Measurements from ENCODE around the gene BTAF1.

BTAF1 gene

DNA sequence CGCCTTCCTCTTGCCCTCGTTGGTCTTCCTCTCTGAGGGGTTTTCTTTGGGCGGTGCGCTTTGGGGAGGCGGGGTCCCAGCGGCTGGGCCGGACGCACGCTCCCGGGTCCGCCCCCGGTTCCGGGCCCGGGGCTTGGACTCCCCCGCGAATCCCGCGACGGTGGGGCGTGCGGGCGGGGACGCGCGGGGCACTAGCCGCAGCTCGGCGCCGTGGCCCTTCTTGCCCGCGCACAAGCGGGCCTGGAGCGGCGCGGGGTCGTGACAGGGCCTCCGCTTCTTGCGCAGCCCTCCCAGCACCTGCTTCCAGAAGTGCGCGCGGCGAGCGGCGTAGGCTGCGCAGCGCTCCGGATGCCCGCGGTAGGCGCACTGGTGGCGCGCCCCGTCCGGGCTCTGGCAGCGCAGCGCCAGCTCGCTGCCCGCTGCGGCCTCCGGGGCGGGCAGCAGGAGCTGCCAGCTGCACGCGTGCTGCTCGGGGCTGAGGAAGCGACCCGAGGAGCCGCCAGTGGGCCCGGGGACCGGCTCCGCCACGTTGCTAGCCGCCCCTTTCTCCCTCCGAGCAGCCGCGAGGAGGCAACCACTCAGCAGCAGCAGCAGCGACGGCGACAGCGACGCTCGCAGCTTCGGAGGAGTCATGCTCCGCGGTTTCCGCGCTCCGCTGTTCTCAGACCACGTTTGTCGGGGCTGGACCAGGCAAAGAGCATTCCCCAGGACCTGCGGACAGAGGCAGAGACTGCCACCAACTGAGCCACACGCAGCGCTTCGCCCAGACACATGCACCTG is 15.0 kb upstream of the BTAF1 start:
- DNase-seq: peak; percentile 80 to 85

DNA sequence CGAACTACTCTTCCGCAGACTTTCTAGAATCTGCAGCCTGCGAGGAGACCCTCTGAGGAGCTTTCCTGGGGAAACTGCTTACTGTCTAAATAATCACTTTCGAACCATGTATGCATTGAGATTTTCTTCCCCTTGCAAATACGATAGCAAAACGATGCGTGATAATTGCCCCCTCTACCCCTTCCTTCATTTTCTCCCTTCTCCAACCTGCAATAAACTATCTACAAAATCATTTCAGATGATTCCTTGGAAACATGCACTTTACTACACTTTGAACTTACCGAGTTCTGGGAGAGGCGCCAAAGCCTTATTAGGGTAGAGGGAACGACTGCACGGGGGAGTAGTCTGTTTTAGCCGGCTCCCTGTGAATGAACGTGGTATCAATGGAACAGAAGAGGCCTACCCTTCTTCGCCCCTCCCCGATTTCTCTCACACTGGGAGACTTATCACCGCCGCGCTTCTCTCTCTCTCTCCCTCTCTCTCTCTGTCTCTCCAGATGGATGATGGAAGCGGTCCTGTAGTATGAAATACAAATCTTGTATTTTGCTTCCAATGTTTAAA is 14.4 kb upstream of the BTAF1 start, which contains the start of gene FGFBP3:
FGFBP3 (minus strand) TSS at position 370 of the 561 bp plus-strand sequence. CDS start 517 bp downstream, outside the sequence.
- DNase-seq: peak; percentile 47 to 48

DNA sequence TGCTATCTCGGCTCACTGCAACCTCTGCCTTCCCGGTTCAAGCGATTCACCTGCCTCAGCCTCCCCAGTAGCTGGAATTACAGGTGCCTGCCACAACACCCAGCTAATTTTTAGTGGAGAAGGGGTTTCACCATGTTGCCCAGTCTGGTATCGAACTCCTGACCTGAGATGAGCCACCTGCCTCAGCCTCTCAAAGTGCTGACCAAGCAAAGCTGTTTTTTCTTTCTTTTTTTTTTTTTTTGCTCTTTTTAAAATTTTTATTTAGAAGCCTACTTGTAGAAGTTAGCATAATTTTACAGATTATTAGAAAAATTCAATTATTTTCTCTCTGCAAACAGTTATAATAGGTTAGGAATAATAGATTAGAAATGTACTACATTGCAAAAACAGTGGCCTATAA is 13.1 kb upstream of the BTAF1 start:
- no peak for DNase-seq

DNA sequence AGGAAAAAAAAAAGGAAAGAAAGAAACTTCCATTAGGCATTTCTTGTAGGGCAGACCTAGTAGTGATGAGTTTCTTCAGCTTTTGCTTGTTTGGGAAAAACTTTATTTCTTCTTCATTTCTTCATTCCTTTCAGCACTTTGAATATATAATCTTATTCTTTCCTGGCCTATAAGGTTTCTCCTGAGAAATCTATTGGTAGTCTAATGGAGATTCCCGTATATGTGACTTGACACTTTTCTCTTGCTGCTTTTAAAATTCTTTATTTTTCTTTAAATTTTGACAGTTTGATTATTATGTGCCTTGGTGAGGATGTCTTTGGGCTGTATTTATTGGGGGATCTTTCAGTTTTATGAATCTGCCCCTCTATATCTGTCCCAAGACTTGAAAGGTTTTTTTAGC is 3.9 kb upstream of the BTAF1 start:
- no peak for DNase-seq

DNA sequence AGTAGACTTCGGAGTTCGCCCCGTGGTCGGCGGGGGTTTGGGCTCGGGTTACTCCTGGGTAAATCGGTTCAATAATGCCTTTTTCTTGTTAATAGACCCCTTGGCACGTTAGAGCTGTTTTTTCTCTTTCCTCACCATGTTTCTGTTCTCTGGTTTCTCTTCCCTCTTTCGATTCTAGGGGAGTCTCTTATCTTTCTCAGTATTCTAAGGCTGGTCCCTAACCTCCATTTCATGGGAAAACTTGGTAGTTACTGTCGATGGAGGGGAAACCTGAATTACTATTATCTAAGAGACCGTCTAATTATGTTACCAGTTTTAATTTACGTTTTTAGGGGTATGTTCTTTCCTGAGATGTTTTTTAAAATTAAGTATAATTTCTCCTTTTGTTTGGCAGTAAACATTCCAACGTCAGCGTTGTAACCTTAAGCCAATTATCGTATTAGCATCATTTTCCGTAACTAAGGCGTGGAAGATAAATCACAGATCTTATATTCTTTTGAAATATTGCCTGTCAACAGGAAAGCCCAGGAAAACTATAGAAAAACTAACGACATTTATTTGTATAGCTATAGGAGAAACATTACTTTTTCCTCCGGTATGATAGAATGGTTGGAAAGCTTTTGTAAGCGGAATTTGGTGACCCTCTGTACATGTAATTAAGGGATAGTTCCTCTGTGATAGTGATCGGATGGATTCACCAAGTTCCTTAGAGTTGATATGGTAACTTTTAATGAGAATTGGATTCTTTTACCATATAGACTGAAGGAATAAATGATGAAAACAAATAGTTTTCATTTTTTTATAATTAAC is 847 bp downstream of the BTAF1 start:
- no peak for DNase-seq

DNA sequence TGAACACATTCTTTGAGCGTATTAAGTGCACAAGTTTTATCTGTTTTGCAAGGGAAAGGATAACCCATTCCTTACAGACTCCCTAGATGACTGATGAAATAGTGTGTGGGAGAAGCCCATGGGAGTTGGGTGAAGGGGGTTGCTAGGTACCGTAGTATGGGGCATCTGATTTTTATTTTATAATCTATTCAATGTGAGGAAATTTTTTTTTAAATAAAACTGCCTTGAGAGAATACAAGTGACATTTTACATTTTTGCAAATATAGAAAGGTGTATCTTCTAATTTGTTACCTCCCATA is 1.4 kb downstream of the BTAF1 start:
- DNase-seq: no peak

DNA sequence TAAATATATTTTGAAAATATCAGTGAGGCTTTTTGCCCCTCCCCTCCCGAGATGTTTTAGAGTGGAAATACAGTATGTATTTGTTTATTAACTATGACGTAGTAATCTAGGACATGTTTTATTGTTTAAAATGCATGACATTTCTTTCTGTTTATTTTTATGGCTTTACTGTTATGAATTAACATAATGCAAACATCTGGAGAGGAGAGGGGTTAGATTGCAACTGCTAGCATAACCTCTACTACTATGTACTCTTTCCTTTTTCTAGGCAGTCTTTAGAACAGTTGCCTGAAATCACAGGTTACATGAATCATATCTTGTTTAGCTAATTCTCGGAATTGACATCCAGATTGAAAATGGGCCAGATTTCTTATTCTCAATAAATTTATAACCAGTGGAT is 7.4 kb downstream of the BTAF1 start:
- DNase-seq: no peak

DNA sequence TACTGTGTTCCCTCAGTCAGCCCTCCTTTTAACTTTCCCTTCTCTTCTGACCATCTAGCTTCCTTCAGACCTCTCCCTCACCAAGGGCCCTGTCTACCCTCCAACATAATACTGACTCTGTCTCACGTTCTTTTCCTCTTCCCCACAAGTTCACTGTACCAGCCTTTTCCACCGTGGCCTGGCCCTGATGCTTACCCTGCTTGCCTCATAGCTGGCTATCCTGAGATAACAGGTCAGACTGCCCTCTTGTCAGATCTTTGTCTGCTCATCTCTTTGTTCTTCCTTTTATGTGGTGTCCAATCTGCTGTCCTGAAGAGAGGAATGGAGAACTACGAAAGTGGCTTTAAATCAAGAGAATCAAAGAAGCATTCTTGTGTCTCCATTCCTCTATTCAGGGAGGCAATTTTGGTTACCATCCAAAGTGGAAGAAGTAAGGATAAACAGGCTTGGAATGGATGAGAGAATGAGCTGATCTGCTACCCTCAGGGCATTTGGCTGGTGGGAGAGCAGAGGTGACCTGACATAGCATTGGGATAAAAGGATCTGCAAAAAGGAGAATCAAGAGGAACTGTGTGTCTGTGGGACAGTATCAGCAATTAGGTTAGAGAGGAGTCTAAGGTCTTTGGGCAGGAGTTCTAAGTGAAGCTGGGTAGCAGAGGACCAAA is 8.1 kb downstream of the BTAF1 start:
- no peak for DNase-seq

DNA sequence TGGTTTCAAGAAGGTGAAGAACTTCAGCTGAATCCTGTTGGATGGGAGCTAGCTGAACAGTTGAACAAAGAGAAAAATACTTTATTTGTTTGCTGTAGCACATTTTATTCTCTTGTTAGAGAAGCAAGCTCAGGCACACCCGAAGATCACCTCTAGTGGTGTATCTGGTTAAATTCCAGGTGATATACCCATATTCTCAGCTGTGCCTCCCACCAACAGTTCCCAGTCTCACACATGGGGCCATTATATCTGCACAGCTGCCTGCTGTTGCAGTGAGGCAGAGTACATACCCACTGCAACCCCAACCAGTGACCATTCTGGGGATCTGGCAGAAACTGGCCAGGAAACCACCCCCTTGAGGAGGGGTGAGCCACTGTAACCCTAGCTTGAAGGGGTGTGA is 9.2 kb downstream of the BTAF1 start:
- no peak for DNase-seq

DNA sequence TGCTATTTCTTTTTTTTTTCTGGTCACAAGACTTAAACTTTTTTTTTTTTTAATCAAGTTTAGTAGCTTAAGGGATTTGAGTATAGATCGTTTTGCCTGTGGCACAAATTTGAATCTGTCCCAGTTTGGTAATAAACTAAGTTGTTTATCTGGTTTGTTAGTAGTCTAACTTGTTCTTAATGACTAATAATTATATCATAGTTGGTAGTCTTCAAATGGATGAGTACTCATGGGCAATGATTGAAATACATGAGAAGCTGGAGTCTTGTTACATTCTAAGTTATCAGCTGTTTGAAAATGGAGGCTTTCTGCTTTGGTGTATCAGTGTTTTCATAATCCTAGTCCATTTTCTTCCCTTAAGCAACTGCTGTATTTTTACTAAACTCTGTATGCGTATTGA is 12.3 kb downstream of the BTAF1 start:
- no peak for DNase-seq

DNA sequence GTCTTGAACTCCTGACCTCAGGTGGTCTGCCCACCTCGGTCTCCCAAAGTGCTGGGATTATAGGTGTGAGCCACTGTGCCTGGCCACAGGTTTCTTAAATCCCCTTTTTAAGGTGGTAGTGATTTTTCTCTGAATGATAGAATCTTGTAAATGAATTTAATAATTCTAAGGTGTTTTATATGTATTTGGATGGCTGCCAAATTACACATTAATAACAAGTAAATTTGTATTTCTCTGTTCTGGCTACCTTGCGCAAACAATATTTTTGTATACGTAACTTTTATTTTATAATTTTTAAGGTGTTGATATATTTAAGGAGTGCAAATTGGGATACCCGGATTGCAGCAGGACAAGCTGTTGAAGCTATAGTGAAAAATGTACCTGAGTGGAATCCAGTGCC is 16.1 kb downstream of the BTAF1 start:
- DNase-seq: no peak

DNA sequence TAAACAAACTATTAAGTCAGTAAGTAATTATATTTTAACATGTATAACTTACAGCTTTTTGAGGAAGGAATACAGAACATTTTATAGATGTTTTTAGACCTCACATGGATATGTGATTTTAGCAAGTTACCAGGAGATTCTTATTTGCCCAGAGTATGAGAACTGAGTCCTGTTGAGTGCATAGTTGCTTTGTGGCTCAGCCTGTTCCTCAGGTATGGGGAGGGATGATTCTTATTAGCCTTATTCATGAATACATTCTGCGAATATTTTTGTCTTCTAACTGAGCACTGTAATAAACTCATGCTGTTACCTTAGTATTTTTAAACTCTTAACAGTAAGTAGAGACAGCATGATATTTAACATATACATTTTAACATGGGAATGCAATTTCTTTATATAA is 17.9 kb downstream of the BTAF1 start:
- no peak for DNase-seq

DNA sequence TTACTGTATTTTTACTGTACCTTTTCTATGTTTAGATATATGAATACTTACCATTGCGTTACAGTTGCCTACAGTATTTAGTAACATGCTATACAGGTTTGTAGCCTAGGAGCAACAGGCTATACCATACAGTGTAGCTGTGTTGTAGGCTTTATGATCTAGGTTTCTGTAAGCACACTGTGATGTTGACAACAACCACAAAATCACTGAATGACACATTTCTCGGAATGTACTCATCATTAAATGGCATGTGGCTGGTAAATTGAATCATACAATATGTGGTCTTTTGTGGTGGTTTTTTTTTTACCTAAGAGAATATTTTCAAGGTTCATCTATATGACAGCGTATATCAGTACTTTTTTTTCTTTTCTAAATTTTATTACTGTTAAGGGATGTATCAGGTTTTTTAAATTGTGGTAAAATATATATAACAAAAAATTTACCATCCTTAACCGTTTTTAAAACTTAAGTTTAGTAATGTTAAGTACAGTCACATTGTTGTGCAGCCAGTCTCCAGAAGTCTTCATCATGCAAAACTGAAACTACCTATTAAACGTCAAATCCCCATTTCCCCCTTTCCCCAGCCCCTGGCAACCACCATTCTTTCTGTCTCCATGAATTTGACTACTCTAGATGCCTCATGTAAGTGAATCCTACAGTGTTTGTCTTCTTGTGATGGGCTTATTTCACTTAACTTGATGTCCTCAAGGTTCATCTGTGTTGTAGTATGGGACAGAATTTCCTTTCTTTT is 21.5 kb downstream of the BTAF1 start:
- peak; percentile 34 to 37 for DNase-seq

DNA sequence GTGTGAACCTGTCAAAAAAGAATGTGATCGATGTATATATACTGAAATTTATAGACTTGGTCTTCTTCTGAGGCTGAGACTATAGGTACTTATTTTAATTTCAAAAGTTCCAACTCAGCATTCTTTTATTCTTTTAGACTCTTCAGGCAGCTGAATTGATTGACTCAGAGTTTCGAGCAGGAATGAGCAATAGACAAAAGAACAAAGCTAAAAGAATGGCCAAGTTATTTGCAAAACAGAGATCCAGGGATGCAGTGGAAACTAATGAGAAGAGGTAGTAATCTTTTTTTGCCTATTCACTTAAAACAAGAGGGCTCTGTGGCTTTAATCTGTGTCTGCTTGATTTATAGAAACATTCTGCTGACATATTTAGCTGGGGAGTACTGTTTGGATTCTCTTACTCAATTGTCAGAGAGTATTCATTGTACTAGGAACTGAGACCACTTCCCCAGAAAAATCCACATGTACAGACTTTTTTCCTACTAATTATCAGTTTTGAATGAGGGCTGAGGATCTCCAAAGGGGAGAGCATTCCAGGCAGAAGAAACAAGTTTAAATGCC is 30.1 kb downstream of the BTAF1 start:
- DNase-seq: no peak

DNA sequence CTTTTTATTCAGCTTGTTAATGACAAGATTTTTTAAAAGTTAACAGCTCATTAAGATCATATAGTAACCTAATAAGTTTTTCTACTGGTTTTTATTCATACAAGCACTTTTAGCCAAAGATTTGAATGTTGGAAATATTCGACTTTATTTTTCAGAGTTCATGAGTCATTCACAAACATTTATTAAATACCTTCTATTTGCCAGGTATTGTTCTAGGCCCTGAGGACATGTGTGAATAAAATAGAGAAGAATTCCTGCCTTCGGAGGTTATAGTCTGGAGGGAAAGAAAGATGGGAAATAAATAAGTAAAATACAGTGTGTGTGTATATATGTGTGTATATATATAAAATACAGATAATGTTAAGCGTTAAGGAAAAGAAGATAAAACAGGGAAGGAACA is 31.5 kb downstream of the BTAF1 start:
- DNase-seq: no peak

DNA sequence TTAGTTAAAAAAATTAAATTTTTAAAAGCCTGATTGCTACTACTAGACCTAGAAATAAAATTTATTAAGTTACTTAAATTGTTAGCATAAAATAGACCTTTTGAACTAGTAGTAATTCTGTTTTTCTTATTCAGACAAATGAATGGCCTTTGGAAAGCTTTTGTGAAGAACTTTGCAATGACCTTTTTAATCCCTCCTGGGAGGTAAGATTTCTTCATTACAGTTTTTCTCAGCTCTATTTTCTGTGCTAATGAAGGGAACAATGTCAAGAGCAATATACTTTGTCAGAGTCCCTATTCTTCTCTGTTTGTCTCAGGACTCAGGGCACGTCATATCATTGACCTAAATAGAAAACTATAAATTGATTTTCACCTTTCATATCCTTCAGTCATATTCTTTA is 33.5 kb downstream of the BTAF1 start:
- DNase-seq: no peak

DNA sequence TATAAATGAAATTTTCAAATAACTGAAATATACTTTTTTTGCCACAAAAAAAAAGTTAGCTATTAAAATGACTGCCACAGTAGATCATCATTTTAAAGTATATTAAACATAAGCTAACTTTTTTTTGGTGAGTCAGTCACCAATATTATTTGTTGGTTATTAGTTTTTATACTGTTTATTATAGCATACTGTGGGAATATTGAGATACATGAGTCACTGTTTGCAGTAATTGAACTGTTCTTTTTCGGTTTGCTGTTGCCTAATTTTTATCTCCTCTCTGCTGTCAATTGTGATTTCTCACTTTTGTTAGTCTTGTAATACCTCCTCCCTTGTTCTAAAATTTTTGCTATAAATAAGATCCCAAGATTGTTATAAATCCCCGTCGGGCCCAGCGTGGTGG is 45.7 kb downstream of the BTAF1 start:
- DNase-seq: no peak

DNA sequence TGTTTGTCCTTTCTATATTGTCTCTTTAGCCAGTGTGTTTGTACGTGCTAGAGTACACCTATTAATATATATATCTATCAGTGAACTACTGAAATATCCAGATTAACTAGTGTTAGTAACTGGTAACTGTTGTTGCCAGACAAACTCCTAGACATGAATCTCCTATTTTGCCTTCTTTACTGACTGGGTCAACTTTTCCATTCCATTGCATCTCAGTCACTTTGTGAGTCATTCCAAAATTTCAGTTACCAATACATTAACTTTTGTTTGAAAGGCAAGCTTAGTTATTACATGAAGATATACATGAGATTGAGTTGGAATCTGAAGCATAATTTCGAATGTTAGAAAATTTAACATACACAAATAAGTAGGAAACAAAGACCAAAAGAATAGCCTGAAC is 51.4 kb downstream of the BTAF1 start:
- DNase-seq: no peak

DNA sequence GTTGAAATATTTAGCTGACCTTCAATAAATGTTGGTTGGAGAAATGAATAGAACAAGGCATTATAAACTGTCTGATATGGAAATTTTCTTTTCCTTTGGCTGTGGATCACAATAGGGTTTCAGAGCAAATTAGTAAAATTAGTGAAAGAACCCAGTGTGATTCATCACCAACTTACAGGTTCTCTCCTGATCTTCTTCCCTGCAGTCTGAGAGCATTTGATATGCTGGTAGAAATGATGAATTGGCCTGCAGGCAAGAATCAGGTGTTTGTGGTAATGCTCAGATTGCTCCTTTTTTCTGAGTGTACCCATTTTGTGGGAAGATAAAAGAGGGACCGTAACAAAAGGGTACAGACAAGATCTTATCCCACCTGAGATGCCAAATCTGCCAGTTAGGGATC is 51.9 kb downstream of the BTAF1 start:
- no peak for DNase-seq

DNA sequence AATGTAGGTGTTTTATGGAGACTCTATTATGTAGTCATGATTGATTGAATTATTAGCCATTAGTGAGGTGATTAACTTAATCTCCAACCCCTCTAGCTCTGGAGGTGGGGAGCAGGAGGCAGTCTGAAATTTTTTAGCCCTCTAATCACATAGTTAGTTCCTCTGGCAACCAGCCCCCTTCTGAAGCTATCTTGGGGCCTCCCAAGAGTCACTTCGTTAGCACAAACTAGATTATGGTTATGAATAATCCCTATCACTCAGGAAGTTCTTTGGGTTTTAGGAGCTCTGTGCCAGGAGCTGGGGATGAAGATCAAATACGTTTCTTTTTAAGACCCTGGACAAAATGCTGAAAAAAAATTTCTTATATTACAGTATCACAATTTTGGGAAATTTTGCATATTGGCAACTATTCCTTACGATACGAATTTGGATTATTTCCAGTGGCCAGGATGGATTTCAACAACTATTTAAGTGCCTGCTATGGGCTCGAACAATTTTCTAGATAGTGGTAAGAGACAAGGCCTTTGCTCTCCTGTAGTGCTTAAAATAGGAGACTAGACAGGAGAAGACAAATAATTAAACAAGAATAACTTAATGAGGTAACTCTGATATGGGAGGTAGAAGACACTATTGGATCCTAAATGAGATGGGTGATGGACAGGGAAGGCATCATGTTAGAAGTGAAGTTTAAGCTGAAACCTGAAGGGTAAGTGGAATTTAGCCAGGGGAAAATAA is 52.9 kb downstream of the BTAF1 start:
- no peak for DNase-seq

DNA sequence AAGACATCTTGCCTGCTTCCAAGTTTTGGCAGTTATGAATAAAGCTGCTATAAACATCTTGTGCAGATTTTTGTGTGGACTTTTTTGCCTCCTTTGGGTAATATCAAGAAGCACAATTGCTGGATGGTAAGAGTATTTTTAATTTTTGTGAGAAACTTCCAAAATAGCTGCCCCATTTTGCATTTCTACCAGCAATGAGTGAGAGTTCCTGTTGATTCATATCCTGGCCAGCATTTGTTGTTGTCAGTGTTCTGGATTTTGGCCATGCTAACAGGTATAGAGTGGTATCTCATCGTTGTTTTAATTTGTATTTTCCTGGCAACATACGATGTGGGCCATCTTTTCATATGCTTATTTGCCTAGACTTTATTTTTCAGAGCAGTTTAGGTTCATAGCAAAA is 53.9 kb downstream of the BTAF1 start:
- no peak for DNase-seq

DNA sequence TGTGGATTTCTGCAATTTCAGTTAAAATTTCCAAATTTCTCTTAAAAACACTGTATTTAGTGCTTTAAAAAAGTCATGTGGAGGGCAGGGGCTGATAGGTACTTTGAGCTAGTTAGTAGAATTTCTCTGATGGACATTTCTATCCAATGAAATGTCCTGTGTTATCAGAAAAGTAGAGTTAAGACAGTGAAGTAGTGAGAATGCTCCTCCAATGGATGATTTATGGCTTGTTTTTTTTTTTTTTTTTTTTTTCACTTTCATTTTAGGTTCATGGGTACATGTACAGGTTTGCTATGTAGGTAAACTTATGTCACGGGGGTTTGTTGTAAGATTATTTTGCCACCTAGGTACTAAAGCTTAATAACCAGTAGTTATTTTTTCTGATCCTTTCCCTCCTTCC is 55.0 kb downstream of the BTAF1 start:
- no peak for DNase-seq
